NOMO-1 (cell line): ENCODE data around the gene SCRT2.
"Not testable (repeated sequence)": the region's sequence is repeated elsewhere in the genome, so short reads cannot be mapped to it uniquely, and the experiment has no call there.

Experiments
- DNase-seq, 2 experiments: peaks; one replicate each; lab custom pipeline; 2025; ENCODE audit not compliant: unreplicated experiment in 2 of 2; lab: John Stamatoyannopoulos, UW

The SCRT2 gene

GRCh38 chr20:701401-702129 lies 26.0 kb upstream of the SCRT2 start:
- DNase-seq = no peak

- DNase-seq = no peak
Observed at GRCh38 chr20:699811-700338, 24.3 kb upstream of the SCRT2 start.

DNA sequence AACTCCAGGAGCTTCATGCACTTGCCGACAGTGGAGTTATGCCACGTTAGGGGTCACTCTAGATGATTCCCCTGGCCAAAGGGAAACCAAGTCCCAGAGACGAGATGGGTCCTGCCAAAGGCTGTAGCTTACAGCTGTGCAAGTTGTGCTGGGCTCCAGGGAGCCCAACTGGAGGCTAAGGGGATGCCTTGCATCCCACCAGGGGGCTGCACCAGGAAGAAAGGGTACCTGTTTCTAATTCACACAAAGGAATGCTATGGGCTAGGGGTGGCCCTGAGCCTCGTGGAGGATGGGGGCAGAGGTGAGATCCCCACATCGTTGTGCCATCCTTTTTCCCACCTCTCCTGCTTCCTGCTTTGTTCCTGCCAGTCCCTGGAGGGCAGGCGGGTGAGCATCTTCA lies 23.7 kb upstream of the SCRT2 start:
- DNase-seq = no peak

DNA sequence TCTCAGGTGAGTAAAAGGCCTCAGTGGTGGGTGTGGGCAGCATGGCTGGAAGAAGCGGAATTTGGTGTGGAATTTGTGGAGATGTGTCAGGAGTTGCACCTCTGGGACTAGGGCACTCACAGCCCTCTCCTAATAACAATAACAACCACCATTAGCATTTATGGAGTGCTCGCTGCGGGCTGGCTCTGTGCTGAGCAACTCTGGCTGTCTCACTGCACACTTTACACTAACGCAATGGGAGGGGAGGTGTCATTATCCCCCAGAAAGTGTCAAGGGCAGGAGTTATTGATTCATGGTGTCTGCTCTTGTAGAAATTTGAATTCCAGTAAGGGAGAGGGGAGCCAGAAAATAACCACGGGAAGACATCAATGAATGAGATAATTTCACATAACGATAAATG lies 22.7 kb upstream of the SCRT2 start:
- no peak for DNase-seq

DNA sequence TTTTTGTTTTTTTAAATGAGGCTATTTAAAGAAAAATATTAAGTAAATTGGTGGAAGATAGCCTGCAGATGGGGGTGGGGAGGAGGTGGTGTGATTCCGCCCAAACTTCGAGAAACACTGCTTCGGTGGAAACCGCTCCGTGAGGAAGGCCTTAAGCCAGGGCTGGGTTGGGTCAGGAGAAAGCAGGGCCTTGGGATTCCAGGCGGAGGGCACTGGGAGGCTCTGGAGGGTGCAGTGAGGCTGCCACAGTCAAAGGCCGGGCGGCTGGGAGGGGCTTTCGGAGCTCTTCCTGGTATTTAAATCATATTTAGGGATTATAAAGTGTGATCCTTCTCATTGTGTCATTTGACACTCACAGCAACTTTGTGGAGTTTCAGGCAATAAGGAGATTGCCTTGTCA lies 22.2 kb upstream of the SCRT2 start:
- DNase-seq = no peak

- DNase-seq = no peak
Observed at GRCh38 chr20:695165-695866, 19.7 kb upstream of the SCRT2 start.

- DNase-seq = no peak
Observed at GRCh38 chr20:694496-694895, 18.9 kb upstream of the SCRT2 start.

DNA sequence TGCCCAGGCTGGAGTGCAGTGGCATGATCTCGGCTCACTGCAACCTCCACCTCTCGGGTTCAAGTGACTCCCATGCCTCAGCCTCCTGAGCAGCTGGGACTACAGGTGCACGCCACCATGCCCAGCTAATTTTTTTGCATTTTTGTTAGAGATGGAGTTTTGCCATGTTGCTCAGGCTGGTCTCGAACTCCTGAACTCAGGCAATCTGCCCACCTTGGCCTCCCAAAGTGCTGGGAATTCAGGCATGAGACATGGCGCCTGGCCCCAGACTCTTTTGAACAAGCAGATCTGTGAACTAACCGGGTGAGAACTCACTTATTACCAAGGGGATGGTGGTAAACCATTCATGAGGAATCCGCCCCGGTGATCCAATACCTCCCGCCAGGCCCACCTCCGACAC lies 18.2 kb upstream of the SCRT2 start:
- not testable (repeated sequence) for DNase-seq

DNA sequence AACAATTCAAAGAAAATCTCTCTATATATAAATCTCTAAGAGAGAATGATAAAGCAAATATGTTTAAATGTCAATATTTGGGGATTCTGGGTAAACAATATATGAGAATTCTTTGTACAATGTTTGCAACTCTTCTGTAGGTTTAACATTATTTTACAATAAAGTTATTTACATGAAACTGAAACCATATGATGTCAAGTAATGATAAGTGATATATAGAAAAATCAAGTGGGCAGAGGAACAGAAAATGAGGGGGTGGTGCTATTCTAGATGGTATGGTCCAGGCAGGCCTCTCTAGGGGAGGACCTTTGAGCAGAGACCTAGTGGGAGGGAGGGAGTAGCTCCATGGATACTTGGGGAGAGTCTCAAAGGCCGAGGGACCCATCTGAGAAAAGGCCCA lies 16.4 kb upstream of the SCRT2 start:
- no peak for DNase-seq

GRCh38 chr20:689947-690346 lies 14.3 kb upstream of the SCRT2 start:
- no peak for DNase-seq

GRCh38 chr20:689348-689747 lies 13.7 kb upstream of the SCRT2 start:
- no peak for DNase-seq

DNA sequence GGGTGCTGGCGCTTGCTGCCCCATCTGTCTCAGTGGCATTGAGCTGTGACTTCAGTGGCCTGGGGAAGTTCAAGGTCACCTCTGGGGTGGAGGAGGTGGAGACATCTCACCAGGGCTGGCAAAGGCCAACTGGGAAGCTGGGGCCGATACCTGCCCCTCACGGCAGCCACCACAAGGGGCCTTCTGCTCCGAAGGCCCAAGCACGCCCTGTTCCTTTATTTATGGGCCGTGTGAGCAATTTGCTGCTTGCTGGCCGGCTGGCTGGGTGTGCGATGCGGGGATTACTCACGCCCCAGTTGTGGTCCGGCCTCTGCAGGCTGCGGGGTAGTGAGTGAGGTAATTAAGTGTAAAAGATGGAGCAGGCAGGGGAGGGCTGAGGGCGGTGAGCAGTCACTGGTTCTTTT lies 13.2 kb upstream of the SCRT2 start:
- no peak for DNase-seq

- no peak for DNase-seq
Observed at GRCh38 chr20:687468-688203, 12.0 kb upstream of the SCRT2 start.

- DNase-seq = no peak
Observed at GRCh38 chr20:684676-685319, 9.2 kb upstream of the SCRT2 start.

DNA sequence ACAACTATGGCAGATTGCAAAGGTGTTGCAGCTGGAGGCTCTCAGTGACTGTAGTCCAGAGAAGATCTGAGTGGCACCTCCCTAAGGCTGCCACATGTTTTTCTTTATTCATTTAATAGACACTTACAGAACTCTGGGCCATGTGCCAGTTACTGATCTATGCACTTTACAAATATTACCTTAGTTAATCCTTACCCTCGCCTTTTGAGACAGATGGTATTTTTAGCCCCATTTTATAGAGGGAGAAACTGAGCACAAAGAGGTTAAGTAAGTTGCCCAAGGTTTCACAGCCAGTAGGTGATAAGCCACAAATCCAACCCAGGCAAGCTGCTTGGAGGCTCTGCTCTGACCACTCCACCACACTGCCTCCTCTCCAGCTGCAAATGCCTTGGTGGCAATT lies 6.5 kb upstream of the SCRT2 start:
- no peak for DNase-seq

- DNase-seq = no peak
Observed at GRCh38 chr20:680638-681187, 5.1 kb upstream of the SCRT2 start.

DNA sequence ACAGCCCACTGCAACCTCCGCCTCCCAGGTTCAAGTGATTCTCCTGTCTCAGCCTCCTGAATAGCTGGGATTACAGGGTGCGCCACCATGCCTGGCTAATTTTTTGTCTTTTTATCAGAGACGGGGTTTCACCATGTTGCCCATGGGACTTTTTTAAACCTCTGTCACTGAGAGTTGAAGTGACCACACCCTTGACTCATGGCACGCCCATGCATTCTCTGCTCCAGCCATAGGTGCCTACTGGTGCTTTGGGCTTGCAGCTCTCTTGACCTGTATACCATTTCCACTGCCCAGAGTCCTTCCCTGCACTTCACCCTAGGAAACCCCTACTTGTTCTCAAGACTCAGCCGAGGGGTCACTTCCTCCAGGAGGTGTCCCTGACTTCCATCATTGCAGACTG lies 2.4 kb upstream of the SCRT2 start:
- no peak for DNase-seq

DNA sequence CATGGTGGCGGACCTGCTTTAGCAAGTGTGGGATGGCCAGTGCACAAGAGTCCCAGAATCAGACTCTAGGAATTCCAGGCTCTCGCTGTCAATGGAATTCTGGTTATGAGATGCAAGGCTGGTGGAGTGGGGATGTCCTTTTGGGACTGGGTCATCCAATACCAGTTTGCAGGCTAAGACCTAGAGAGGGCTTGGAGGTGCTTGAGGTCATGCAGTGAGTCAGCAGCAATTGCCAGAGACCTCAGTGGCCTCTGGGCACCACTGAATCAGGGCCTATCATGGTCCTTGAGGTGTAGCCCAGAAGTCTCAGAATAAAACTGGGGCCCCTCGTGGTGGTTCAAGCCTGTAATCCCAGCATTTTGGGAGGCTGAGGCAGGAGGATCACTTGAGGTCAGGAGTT lies 1.4 kb upstream of the SCRT2 start:
- no peak for DNase-seq

GRCh38 chr20:676315-676937 lies 824 bp upstream of the SCRT2 start:
- peak; percentile 72 to 77 for DNase-seq

DNA sequence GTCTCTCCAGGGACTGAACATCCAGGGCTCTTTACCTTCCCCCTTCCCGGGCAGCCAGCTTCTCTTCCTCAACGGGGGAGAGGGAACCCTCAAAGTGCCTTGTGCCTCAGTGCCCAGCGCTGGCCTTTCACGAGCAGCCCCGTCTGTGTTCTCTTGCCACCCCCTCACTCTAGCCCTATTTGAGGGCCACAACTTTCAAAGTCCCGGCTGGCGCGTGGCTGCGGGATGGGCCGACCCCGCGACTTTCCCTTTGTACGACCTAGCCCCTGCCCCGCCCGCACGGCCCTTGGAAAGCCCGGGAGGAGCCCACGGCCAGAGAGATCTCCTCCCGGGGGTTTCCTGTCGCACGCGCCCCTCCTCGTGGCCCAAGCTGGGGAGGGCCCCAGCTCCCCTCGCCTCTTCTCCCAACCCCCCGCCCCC lies 559 bp downstream of the SCRT2 start:
- no peak for DNase-seq
